ENCODE measurements around the gene NDUFS7.

DNA sequence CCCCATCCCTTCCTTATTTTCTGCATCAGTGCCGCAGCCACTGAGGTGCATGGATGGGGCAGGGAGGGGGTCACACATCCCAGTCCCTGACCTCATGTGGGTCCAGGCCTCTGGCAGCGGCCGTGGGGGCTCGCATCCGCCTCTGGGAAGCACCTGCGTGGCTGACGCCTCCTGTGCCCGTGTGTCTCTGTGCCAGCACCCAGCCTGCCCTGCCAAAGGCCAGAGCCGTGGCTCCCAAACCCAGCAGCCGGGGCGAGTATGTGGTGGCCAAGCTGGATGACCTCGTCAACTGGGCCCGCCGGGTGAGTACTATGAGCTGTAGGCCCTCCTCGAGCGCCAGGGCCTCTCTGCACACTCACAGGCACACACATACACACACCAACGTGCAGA lies 4.9 kb downstream of the NDUFS7 start:
- TF ChIP-seq CTCF (IDR thresholded peaks at IDR 0.05) (no peak), EZH2phosphoT487 (IDR thresholded peaks at IDR 0.05) (no peak), EZH2 (IDR thresholded peaks at IDR 0.05) (no peak)

All from neural progenitor cell (in vitro differentiated cells).